GM19238 (cell line): ENCODE data around the gene SELPLG.
"Not testable (repeated sequence)": the region's sequence is repeated elsewhere in the genome, so short reads cannot be mapped to it uniquely, and the experiment has no call there.

Experiments
- DNase-seq: peaks from one replicate; pipeline ENCODE4 v3.0.0; 2011; ENCODE audit warnings: low spot score; ENCODE audit not compliant: insufficient read length

The SELPLG gene

GRCh38 chr12:108592033-108592909 lies 41.4 kb downstream of the SELPLG start:
- DNase-seq, result no peak

- DNase-seq, result no peak
Measured at GRCh38 chr12:108591267-108591980, 42.3 kb downstream of the SELPLG start.

- DNase-seq, result not testable (repeated sequence)
Measured at GRCh38 chr12:108590463-108590862, 43.2 kb downstream of the SELPLG start.

- DNase-seq, result no peak
Measured at GRCh38 chr12:108589840-108590229, 43.9 kb downstream of the SELPLG start.

GRCh38 chr12:108589028-108589839 lies 44.5 kb downstream of the SELPLG start:
- DNase-seq, result no peak

GRCh38 chr12:108587826-108588225 lies 45.9 kb downstream of the SELPLG start:
- no peak for DNase-seq

GRCh38 chr12:108586306-108586705 lies 47.4 kb downstream of the SELPLG start:
- no peak for DNase-seq

GRCh38 chr12:108585864-108586263 lies 47.8 kb downstream of the SELPLG start:
- DNase-seq, result no peak

- no peak for DNase-seq
Measured at GRCh38 chr12:108584456-108585065, 49.1 kb downstream of the SELPLG start.

- no peak for DNase-seq
Measured at GRCh38 chr12:108583991-108584390, 49.7 kb downstream of the SELPLG start.

GRCh38 chr12:108582978-108583770 lies 50.5 kb downstream of the SELPLG start:
- DNase-seq, result no peak

- no peak for DNase-seq
Measured at GRCh38 chr12:108582509-108582908, 51.2 kb downstream of the SELPLG start.

GRCh38 chr12:108581311-108582227 lies 52.1 kb downstream of the SELPLG start:
- DNase-seq, result no peak

- DNase-seq, result no peak
Measured at GRCh38 chr12:108580531-108580930, 53.2 kb downstream of the SELPLG start.

- DNase-seq, result no peak
Measured at GRCh38 chr12:108578813-108579212, 54.9 kb downstream of the SELPLG start.

GRCh38 chr12:108578264-108578663 lies 55.4 kb downstream of the SELPLG start:
- no peak for DNase-seq

GRCh38 chr12:108577458-108577857 lies 56.2 kb downstream of the SELPLG start:
- DNase-seq, result no peak

GRCh38 chr12:108576660-108577234 lies 56.9 kb downstream of the SELPLG start:
- no peak for DNase-seq
